DOHH2 (cell line): ENCODE results near the gene VAPB.

Experiments used
- H3F3A ChIP-seq: fragments of 200-600 bp; sonication (generic), shearing (Covaris generic); 2 replicates; pipeline ENCODE4 v1.6.0; 2016; ENCODE audit warnings: antibody characterized with exemption, mild to moderate bottlenecking; ENCODE audit not compliant: control insufficient read depth, insufficient read depth
- H3K27ac ChIP-seq: fragments of 200-600 bp; sonication (generic); 2 replicates; pipeline ENCODE4 v1.5.1; 2014; ENCODE audit warnings: low read depth, mild to moderate bottlenecking, low read length, moderate library complexity
- H3K27me3 ChIP-seq: fragments of 200-600 bp; sonication (generic); 2 replicates; pipeline ENCODE4 v1.6.1; 2014; ENCODE audit warnings: mild to moderate bottlenecking, low read length, mixed read lengths; ENCODE audit not compliant: control insufficient read depth
- H3K36me3 ChIP-seq: fragments of 200-600 bp; sonication (generic); 2 replicates; pipeline ENCODE4 v1.6.1; 2014; ENCODE audit warnings: mild to moderate bottlenecking, low read length, moderate library complexity, mixed read lengths; ENCODE audit not compliant: control insufficient read depth
- H3K4me1 ChIP-seq: fragments of 200-600 bp; sonication (generic); 2 replicates; pipeline ENCODE4 v1.6.1; 2014; ENCODE audit warnings: mild to moderate bottlenecking, low read length, mixed read lengths; ENCODE audit not compliant: control insufficient read depth
- H3K4me2 ChIP-seq: fragments of 200-600 bp; sonication (generic); 2 replicates; pipeline ENCODE4 v1.6.0; 2014; ENCODE audit warnings: mild to moderate bottlenecking, low read length, moderate library complexity
- H3K4me3 ChIP-seq: fragments of 200-600 bp; sonication (generic); 2 replicates; pipeline ENCODE4 v1.5.1; 2014; ENCODE audit warnings: mild to moderate bottlenecking, low read length, mixed read lengths
- H3K79me2 ChIP-seq: fragments of 200-600 bp; sonication (generic); 2 replicates; pipeline ENCODE4 v1.6.1; 2014; ENCODE audit warnings: mild to moderate bottlenecking, low read length, mixed read lengths; ENCODE audit not compliant: control insufficient read depth
- H3K9me2 ChIP-seq: fragments of 200-600 bp; sonication (generic); replicated peaks from 2 replicates; pipeline ENCODE4 v1.6.1; 2014; ENCODE audit warnings: mild to moderate bottlenecking, low read length, mixed read lengths; ENCODE audit not compliant: control insufficient read depth
- H3K9me3 ChIP-seq: fragments of 200-600 bp; sonication (generic); 2 replicates; pipeline ENCODE4 v1.6.1; 2014; ENCODE audit warnings: antibody characterized with exemption, low read length, mixed read lengths; ENCODE audit not compliant: control insufficient read depth, insufficient read depth
- H4K20me1 ChIP-seq: fragments of 200-600 bp; sonication (generic); 2 replicates; pipeline ENCODE4 v1.6.0; 2014; ENCODE audit warnings: low read depth, mild to moderate bottlenecking, antibody characterized with exemption, low read length, moderate library complexity; ENCODE audit not compliant: control insufficient read depth, insufficient read depth
- CTCF ChIP-seq: fragments of 200-600 bp; sonication (generic); IDR thresholded peaks from one replicate; pipeline ENCODE4 v1.5.1; 2014; ENCODE audit warnings: antibody characterized with exemption, mild to moderate bottlenecking, low read depth, low read length; ENCODE audit not compliant: poor library complexity, severe bottlenecking
- EZH2phosphoT487 ChIP-seq: fragments of 200-600 bp; sonication (generic); IDR thresholded peaks from 2 replicates; pipeline ENCODE4 v1.6.1; 2017; ENCODE audit warnings: borderline replicate concordance, mild to moderate bottlenecking, antibody characterized with exemption, low read length, moderate library complexity, mixed read lengths

The VAPB gene

GRCh38 chr20:58496429-58496769 is 107.4 kb downstream of the VAPB start:
- Histone ChIP-seq H3K4me2 (no peak overlapping the region), H3K9me2 (no peaks in the 10 kb centered on the region), H3F3A (no peaks in the 10 kb centered on the region), H4K20me1 (no peaks in the 10 kb centered on the region), H3K9me3 (no peaks in the 10 kb centered on the region), H3K27me3 (no peaks in the 10 kb centered on the region), H3K4me3 (no peak overlapping the region), H3K79me2 (no peaks in the 10 kb centered on the region), H3K27ac (no peak overlapping the region), H3K36me3 (no peaks in the 10 kb centered on the region), H3K4me1 (peaks cover 11% of the 10 kb centered on the region)
- TF ChIP-seq EZH2phosphoT487 = no peak
- TF ChIP-seq CTCF = no peak

- TF ChIP-seq EZH2phosphoT487 (no peak), CTCF (no peak)
These were observed 108.1 kb downstream of the VAPB start for GRCh38 chr20:58497076-58497641.

GRCh38 chr20:58497724-58498469 is 108.9 kb downstream of the VAPB start:
- no peak for TF ChIP-seq EZH2phosphoT487
- no peak for TF ChIP-seq CTCF
- no peak overlapping the region for H3K4me2 ChIP-seq
- no peaks in the 10 kb centered on the region for H3K9me2 ChIP-seq
- no peaks in the 10 kb centered on the region for H3K27me3 ChIP-seq
- H3K4me1 ChIP-seq = no peaks in the 10 kb centered on the region; the same call in 1 of the 2 replicates
- no peak overlapping the region for H3K27ac ChIP-seq
- no peaks in the 10 kb centered on the region for H3F3A ChIP-seq
- H3K36me3 ChIP-seq = no peaks in the 10 kb centered on the region
- H3K79me2 ChIP-seq = no peaks in the 10 kb centered on the region
- H4K20me1 ChIP-seq = no peaks in the 10 kb centered on the region
- no peak overlapping the region for H3K4me3 ChIP-seq
- no peaks in the 10 kb centered on the region for H3K9me3 ChIP-seq

More at GRCh38 chr20:58497076-58497641, 108.1 kb downstream of the VAPB start:
- H3K36me3 ChIP-seq = no peaks in the 10 kb centered on the region
- no peak overlapping the region for H3K4me3 ChIP-seq
- H3F3A ChIP-seq = no peaks in the 10 kb centered on the region
- H3K79me2 ChIP-seq = no peaks in the 10 kb centered on the region
- H3K9me2 ChIP-seq = no peaks in the 10 kb centered on the region
- H3K9me3 ChIP-seq = no peaks in the 10 kb centered on the region
- H4K20me1 ChIP-seq = no peaks in the 10 kb centered on the region
- no peaks in the 10 kb centered on the region for H3K27me3 ChIP-seq
- no peak overlapping the region for H3K27ac ChIP-seq
- peaks cover 5% of the 10 kb centered on the region for H3K4me1 ChIP-seq
- H3K4me2 ChIP-seq = no peak overlapping the region
